Left lobe of liver (tissue), 2 donors: ENCODE measurements around the gene WNK4. TPM values are rescaled to one million over a fixed set of nuclear protein-coding genes. Genes with fewer than 3 reads are reported as not detected.
"Not testable (repeated sequence)": the region's sequence is repeated elsewhere in the genome, so short reads cannot be mapped to it uniquely, and the experiment has no call there.

Experiments
- ATAC-seq: fragments of 200-7000 bp; cut with Tn5 transposase; one replicate; pipeline ENCODE4 v1.9.1; 2020; ENCODE audit warnings: mild to moderate bottlenecking, moderate library complexity
- DNase-seq: peaks from one replicate; pipeline ENCODE4 v3.0.0-alpha.2; 2020; ENCODE audit warnings: low spot score
- total RNA-seq: library from RNA; stranded (reverse); gene quantifications from one replicate; pipeline ENCODE4 v1.2.1, GENCODE V29; 2021
- donor health status: DM: no; HTN: no; CAD: no; lungs with moderate emphysema.
- donor health status: DM: no; HTN: yes; CAD: no.

Gene WNK4
- total RNA-seq: 0.53 TPM

GRCh38 chr17:42779936-42780850 lies at the start of gene WNK4:
WNK4 (plus strand) TSS chr17:42780610; CDS start chr17:42780699, 89 bp downstream.
- ATAC-seq (peak; percentile 49), DNase-seq (no peak)

GRCh38 chr17:42740699-42741098 lies 39.7 kb upstream of the WNK4 start:
- DNase-seq (no peak), ATAC-seq (no peak)

GRCh38 chr17:42742916-42743315 lies 37.5 kb upstream of the WNK4 start:
- DNase-seq, ATAC-seq: not testable (repeated sequence)

GRCh38 chr17:42743595-42744282 lies 36.7 kb upstream of the WNK4 start:
- ATAC-seq (no peak), DNase-seq (no peak)

- DNase-seq (peak; percentile 88), ATAC-seq (peak; percentile 91)
These were observed 36.1 kb upstream of the WNK4 start for GRCh38 chr17:42744283-42744805.

- peak; percentile 93 for DNase-seq
- peak; percentile 90 for ATAC-seq
These were observed 35.4 kb upstream of the WNK4 start, which contains the start of gene EZH1 for GRCh38 chr17:42744806-42745617. EZH1 (minus strand) TSS chr17:42745040; CDS start chr17:42728941, 16,099 bp downstream.

- DNase-seq: no peak
- ATAC-seq: no peak
These were observed 32.1 kb upstream of the WNK4 start for GRCh38 chr17:42748202-42748907.

- no peak for DNase-seq
These were observed 31.3 kb upstream of the WNK4 start for GRCh38 chr17:42748908-42749798.

GRCh38 chr17:42750739-42751344 lies 29.6 kb upstream of the WNK4 start:
- no peak for DNase-seq
- ATAC-seq: peak; percentile 54

More at GRCh38 chr17:42748908-42749798, 31.3 kb upstream of the WNK4 start:
- no peak for ATAC-seq

GRCh38 chr17:42751628-42752027 lies 28.8 kb upstream of the WNK4 start:
- ATAC-seq (no peak), DNase-seq (no peak)

GRCh38 chr17:42754782-42755181 lies 25.6 kb upstream of the WNK4 start:
- ATAC-seq: no peak
- no peak for DNase-seq

- DNase-seq (no peak), ATAC-seq (no peak)
These were observed 20.3 kb upstream of the WNK4 start for GRCh38 chr17:42759982-42760651.

- DNase-seq: no peak
- ATAC-seq: peak; percentile 51
These were observed 19.5 kb upstream of the WNK4 start, which contains the start of gene RAMP2 for GRCh38 chr17:42760652-42761581. RAMP2 (plus strand) TSS chr17:42761227; CDS start chr17:42761262, 35 bp downstream.

GRCh38 chr17:42761638-42762037 lies 18.8 kb upstream of the WNK4 start:
- no peak for ATAC-seq
- no peak for DNase-seq

GRCh38 chr17:42766124-42766523 lies 14.3 kb upstream of the WNK4 start:
- DNase-seq (no peak), ATAC-seq (peak; percentile 12)

- no peak for ATAC-seq
These were observed 12.9 kb upstream of the WNK4 start for GRCh38 chr17:42767512-42767911.

GRCh38 chr17:42768006-42768405 lies 12.4 kb upstream of the WNK4 start:
- not testable (repeated sequence) for ATAC-seq, DNase-seq

More at GRCh38 chr17:42767512-42767911, 12.9 kb upstream of the WNK4 start:
- DNase-seq: no peak
